Measurements from ENCODE around the gene CSNK1D. TPM values are rescaled to one million over a fixed set of nuclear protein-coding genes. Genes with fewer than 3 reads are reported as not detected.
"Not testable (repeated sequence)": the region's sequence is repeated elsewhere in the genome, so short reads cannot be mapped to it uniquely, and the experiment has no call there.

The CSNK1D gene
- total RNA-seq, 1 donor from 2014 or later = 29.0 TPM

DNA sequence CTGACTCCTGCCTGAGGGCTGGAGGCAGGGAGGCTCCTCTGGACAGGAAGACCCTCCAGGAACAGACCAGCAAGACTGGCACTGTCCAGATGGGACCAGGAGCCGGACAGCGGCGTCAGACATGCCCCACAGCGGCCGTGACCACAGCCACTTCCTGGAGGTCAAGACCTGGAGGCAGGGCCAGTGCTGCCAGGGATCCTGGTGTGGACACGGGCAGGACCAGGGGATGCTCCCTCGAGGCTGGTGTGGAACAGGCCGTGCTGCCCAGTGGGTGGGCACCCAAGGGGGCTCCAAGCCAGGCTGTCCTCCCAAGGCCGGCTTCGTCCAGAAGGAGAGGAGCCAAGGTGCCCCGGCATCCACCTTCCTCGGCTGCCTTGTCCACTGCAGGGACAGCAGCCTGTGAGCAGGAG lies 56.4 kb downstream of the CSNK1D start:
- peak; percentile 69 for DNase-seq (ENCODE audit: low read depth)

DNA sequence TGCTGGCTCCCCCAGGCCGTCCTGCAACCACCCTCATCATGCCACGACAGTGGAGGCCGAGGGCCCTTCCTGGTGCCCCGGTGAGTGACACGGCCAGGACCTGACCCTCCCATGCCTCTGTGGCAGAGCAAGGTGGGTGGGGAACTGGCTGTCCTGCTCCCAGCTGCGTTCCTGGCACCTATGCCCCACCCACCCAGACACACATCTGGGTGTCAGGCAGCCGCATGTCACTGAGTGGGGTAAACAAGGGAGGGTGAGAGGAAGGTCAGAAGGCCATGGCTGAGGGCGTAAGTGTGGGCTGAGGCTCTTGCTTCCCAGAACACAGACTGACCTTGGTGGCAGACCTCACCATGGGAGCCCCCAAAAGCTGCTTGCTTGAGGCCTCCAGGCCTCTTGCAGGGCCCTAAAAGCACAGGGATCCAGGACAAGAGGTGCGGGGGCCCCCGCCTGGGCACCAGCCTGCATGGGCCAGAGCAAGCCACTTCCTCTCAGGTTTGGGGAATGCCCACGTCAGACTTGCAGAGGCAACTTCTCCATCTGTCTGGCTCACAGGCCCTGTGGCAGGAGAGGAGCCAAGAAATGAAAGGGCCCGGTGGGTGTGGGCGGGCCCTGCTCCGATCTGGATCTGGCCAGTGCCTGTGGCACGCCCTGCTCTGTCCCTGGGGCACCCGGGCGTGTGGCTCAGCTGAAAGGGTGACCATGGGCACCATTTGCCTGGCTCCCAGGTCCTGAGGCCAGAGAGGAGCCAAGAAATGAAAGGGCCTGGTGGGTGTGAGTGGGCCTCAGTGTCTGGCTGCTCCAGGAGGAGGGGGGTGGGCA lies 57.0 kb downstream of the CSNK1D start:
- DNase-seq (ENCODE audit: low read depth) = peak; percentile 93

DNA sequence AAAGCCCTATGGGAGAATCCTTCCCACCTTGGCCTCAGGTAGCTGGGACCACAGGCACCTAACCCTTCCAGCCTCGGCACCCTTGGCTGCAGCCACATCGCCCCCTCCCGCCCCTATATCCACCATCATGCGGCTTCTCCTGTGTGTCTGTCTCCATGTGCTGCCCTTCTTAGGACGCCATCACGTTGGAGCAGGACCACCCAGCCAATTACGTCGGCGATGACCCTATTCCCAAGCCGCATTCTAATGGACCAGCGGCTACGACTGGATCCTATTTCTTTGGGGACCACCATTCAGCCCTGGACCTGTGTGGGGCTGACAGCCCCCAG lies 57.6 kb downstream of the CSNK1D start:
- no peak for DNase-seq (ENCODE audit: low read depth)

DNA sequence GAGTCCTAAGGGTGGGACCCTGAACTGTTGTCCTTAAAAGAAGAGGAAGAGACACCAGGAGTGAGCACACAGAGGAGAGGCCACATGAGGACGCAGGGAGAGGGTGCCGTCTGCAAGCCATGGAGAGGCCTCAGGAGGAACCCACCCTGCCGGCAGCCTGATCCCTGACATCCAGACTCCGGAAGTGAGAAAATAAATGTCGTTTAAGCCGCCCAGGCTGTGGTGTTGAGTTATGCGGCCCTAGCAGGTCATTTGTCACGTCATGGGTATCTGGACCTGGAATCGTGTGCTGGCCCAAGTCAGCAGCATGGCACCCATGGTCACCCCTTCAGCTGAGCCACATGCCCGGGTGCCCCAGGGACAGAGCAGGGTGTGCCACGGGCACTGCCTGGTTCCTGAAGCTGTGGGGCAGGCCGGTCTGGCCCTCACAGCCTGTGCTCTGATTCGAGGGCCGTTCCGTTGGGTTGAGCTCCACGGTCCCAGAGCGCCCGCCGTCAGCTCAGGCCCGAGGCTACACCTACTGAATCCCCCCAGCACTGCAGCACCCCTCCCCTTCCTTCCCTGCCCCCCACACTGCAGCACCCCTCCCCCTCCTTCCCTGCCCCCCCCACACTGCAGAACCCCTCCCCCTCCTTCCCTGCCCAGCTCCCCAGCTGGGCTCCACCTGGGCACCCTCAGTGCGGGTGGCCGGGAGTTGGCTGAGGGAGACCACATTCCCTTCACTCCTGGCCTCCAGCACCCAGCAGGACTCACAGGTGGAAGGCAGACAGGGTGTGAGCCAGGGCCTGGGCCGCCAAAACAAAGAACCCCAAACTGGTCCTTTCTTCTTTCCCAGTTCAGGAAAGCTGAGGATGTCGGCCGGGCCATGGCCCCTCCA lies 58.2 kb downstream of the CSNK1D start:
- DNase-seq (ENCODE audit: low read depth) = no peak

DNA sequence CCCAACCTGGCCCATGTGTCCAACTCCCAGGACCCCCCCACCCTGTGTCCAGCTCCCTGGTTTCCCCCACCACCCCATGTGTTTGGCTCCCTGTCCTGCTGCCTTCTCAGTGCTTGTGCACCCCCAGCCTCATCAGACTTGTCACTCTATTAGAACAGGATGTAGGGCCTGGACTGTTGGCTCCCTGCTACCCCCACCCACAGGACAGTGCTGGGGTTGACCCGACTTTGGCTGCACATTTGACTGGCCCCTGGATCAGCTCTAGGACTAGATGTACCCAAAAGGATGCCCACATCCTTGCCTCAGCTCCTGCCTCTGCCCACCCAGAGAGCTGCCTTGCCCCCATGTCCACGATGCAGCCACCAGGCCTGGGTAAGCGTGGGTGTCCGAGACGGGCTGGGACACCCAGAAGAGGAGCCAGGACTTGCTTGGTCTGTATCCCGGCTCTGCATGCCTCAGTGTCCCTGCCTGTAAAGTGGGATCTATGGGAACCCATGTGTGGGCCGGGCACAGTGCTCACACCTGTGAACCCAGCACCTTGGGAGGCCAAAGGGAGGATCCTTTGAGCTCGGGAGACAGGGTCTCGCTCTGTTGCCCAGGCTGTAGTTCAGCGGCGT lies 59.4 kb downstream of the CSNK1D start:
- no peak for DNase-seq (ENCODE audit: low read depth)

DNA sequence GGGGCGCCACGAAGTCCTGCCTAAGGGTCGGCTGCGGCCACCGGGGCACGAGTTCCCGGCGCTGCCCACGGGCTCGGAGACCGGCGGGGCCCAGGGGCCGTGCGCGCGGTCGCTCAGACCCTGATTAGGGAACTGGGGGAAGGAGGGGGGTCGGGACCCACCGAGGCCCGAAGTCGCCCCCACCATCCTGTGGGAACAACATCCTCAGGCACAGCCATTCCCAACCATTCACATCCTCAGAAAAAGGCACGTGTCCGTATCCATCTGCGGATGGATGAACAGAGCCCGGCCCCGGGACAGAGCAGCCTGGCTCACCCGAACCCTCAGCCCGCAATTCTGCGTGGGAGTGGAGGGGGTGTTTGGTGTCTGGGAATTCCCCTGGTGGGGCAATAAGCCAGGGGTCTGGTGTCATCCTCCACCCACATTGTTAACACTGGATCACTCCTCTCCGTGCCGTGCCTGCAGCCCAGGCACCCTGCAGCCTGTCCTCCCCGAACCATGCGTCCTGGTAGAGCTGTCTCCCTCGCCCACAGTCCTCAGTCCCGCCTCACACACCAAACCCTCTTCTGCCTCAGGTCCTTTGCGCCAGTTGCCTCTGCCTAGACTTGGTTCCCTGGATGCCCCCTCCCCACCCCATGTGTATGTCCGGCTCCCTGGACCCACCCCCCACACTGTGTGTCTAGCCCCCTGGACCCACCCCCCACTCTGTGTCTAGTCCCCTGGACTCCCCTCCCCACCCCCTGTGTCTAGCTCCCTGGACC lies 60.1 kb downstream of the CSNK1D start:
- DNase-seq (ENCODE audit: low read depth) = peak; percentile 78

DNA sequence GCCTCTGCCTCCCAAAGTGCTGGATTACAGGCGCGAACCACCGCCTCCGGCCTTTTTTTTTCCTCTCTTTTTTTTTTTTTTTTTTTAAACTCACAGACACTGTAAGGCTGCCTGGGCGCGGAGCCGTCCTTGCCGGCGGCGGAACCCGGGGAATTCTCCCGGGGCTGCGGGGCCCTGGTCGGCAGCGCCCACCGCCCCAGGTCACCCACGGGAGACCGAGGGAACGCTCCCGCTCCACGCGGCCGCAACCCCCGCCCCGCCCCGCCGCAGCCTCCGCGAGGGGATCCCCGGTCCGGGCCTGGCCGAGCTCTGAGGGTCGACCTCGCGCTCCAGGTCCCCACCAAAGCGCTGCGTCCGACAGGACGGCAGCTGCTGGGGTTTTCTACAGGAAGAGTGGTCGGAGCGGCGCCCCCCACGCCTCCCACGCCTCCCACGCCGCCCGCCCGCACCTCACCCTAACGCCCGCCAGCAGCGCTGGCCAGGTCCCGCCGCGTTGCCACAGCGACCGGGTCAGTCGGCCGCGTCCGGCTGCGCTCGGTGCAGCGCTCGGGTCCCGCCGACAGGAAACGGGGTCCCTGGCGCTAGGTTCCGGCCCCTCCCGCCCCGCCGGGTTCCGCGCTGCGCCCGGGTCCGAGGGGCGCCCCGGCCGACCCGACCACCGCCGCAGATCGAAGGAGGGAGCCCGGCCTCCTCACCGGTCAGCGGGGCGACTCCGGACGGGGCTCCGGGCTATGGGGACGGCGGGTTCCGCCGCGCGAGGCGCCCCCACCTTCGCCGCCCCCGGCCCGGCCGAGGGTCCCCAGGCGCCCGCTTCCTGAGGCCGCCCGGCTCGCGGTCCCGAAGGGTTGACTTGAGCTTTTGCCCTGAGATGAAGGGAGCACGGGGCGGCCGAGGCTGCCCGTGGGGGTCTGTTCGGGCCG lies 60.9 kb downstream of the CSNK1D start, which contains the start of gene CCDC57:
CCDC57 (minus strand) TSS at position 512 of the 920 bp plus-strand sequence. CDS start 10,898 bp downstream, outside the sequence.
- peak; percentile 81 for DNase-seq (ENCODE audit: low read depth)

DNA sequence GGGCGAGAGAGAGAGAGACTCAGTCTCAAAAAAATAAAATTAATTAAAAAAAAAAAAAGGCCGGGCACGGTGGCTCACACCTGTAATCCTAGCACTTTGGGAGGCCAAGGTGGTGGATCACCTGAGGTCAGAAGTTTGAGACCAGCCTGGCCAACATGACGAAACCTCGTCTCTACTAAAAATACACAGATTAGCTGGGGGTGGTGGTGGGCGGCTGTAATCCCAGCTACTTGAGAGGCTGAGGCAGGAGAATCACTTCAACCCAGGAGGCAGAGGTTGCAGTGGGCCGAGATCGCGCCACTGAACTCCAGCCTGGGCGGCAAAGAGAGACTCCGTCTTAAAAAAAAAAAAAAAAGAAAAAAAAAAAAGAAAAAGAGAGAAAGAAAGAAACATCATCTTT lies 62.8 kb downstream of the CSNK1D start:
- not testable (repeated sequence) for DNase-seq (ENCODE audit: low read depth)

DNA sequence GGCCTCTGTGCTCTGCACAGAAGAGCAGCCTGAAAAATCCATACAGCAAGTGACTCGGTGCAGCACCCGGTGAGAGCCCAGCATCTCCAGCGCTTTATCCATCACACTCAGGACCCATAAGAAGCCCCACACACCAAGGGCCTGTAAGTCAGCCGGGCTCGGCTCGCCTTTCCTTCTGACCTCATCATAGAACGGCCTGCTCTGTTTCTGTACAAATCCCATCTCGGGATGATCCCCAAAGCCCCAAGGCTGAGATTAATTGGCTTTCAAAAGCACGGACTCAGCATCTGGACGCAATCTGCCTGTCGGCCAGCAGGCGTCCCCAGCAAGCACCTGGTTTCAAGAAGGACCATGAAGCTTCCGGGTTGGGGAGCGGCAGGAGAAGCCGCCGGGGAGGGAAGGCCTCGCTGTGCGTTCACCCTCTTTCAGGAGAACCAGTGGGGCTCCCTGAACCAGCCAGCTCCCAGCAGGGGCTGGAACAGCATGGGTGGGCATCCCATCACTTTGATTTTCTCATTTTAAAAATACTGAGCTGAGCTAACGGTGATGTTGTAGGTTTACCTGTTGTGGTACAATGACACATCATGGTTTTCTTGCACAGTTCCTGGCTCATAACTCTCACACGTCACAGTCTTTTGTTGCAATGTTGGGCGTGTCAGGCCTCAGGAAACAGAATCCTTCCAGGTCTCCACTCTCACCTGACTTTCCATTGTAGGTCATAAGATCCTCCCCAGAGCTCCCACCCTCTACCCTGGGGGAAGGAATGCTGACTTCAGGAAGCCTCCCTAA lies 67.6 kb downstream of the CSNK1D start:
- peak; percentile 77 for DNase-seq (ENCODE audit: low read depth)

DNA sequence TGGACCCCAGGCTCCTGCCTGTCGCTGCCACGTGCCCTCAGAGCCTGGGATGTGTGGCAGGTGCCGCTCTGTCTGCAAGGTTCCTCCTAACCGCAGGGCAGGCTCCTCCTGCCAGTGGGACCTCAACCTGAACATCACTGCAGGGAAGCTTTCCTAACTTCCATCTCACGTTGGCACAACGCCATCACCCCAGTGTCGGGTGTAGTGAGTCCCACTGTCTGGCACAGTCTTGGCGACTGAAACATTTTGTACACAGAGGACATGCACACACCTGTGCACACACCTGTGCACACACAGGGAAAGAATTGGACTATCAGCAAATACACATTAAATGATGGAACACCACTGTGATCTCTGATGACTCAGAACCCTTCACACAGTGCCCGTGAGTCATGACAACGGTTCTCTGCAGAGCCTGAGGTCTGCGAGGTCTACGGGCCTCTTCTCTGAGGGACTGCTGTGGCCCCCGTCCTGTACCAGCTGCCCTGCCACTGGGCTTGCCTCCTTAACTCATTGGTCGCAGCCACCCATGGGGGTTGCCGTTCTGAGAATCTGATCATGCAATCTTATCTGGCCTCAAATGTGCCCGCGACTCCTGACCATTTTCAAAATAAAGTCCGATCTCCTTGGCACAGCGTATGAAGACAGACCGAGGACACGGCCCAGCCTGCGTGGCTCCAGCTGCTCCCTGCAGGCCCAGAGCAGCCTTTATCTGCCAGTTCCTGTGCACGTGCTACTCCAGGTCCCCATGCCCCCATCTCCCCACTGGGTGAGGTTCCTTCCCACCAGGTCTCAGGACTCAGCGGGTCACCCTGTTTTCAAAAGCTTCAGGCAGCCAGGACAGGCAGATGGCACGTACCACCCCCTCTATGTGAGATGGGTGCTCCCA lies 68.4 kb downstream of the CSNK1D start:
- DNase-seq (ENCODE audit: low read depth) = peak; percentile 82

DNA sequence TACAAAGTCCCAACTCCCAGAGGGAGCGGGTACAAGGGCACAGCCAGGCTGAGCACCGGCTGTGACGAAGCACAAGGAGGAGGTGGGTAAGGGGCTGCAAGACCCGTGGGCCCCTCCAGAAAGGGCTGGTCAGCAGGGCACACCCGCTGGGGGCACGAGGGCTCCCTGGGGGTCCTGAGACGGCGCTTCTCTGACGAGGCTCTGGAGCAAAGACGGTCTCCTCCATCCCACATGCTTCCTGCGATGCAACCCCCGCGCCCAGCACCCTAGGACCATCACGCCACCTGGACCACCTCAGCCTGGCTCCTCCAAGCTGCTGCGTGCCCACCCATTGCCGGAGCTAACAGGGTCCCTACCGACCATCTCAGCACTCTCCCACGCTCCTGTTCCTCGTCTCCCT lies 69.6 kb downstream of the CSNK1D start:
- no peak for DNase-seq (ENCODE audit: low read depth)

DNA sequence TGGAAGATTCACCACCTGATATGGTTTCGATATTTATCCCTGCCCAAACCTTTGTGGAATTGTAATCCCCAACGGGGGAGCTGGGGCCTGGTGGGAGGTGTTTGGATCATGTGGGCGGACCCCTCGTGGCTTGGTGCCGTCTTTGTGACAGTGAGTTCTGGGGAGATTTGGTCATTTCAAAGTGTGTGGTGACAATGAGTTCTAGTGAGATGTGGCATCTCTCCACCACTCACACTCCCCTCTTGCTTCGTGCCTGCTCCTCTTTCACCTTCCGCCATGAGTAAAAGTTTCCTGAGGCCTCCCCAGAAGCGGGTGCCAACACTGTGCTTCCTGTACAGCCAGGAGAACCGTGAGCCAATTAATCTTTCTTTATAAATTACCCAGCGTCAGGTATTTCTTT lies 70.5 kb downstream of the CSNK1D start:
- no peak for DNase-seq (ENCODE audit: low read depth)

DNA sequence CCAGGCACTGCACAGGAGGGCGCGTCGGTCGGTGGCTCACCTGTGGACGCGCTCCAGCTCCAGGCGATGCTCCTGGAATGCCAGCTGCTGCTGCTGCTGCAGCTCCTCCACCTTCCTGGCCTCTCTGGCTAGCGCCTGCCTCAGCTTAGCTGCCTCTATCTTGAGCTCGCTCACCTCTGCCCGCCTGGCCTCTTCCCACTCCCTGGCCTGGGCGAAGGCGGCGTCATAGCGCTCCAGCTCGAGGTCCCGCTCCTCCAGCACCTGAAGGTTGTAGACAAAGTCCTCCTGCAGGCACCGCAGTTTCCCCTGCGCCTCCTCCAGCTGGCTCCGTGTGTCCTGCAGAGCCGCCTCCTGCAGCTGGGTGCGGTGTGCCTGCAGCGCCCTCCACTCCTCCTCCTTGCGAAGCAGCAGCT lies 72.0 kb downstream of the CSNK1D start:
- no peak for DNase-seq (ENCODE audit: low read depth)

DNA sequence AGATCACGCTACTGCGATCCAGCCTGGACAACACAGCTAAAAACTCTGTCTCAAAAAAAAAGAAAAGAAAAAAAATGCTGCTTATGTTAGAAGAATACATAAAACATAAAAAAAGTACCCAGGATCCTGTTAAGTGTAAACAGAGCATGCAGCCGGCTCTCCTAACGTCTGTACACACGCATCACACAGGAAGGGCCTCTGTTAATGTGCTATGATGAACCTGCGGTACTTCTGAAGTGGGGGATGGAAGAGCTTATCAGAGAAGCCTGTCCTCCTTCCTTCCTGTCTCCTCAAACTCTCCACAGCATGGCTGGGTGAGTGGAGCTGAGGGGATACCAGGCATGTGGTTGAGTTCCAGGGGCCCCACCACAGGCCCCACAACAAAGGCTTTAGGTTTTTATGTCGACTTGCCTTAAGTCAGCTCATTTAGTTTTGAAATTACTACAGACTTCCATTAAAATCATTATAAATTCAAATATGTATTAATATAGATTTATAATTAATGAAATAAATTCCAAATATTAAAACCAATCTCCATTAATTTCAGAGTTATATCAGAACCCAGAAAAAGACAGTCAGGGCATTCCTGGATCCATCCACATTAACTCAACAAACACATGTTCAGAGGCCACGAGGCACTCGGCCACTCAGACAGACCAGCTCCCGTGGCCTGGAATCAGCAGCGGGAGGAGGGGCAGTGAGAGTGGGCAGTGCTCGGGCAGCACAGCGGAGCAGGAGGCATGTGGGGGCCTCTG lies 72.6 kb downstream of the CSNK1D start:
- DNase-seq (ENCODE audit: low read depth) = no peak

DNA sequence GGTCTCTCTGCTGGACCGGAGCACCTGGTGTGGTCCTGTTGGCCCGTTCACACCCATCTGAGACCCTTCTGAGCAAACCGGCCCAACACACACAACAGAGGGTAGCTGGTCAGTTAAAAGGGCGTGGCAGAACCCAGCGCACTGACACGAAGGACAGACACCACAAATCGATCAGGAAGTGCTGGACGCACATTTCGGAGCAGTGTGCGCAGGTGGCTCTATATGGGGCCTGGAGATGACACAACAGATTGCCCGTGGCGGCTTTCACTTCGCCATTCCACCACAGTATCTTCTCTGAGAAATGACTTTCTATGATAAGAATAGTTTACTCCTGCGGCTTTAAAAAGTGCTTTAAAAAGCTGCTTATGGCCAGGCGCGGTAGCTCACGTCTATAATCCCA lies 73.4 kb downstream of the CSNK1D start:
- DNase-seq (ENCODE audit: low read depth) = no peak

DNA sequence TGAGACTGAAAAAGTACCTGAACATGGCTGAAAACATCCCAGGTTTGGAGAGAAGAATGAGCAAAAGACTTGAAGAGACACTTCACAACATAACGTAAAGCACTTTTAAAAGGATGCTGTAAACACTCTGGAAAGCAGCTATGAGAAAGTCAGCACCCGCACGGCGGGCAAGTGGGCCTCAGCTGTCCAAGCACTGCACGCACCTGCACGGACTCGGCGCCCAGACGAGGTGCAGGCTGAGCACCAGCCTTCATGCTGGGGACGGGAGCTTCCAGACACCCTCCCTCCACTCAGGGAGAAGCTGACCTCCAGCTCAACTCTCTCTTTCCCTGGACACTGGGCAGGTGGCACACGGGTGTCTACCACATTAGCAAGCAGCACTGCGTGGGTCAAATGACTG lies 74.0 kb downstream of the CSNK1D start:
- no peak for DNase-seq (ENCODE audit: low read depth)

DNA sequence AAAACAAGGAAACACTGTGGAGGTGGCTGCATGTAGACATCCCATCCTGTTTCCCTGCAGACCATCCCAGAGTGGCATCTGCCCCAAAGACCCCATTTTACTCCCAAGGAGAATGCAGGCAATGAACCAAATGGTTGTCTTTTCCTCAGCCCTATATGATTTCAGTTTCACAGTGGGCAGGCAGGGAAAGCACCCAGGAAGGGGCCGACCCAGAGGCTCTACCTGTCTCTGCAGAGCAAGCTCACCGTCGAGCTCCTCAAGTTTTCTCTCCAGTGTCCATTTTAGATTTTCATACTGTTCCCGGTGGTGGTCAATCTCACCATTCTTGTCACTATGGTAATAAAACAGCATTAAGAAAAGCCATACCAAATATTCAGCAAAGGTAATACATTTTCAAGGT lies 75.4 kb downstream of the CSNK1D start:
- DNase-seq (ENCODE audit: low read depth) = no peak

All from myocyte (in vitro differentiated cells).